NCI-H748 treated with DMSO at 0.1 percent for 48 hours (cell line): Measurements from ENCODE around the gene C1QTNF2.
"Not testable (repeated sequence)": the region's sequence is repeated elsewhere in the genome, so short reads cannot be mapped to it uniquely, and the experiment has no call there.

Experiments used
- DNase-seq: peaks from one replicate; lab custom pipeline; 2025; lab: John Stamatoyannopoulos, UW

The C1QTNF2 gene

GRCh38 chr5:160342413-160342941 lies 27.9 kb downstream of the C1QTNF2 start:
- DNase-seq, result no peak

GRCh38 chr5:160341309-160341870 lies 29.0 kb downstream of the C1QTNF2 start:
- DNase-seq, result no peak

- DNase-seq, result not testable (repeated sequence)
Observed at GRCh38 chr5:160340513-160340912, 29.9 kb downstream of the C1QTNF2 start.

- DNase-seq, result no peak
Observed at GRCh38 chr5:160339406-160340130, 30.9 kb downstream of the C1QTNF2 start.

- DNase-seq, result not testable (repeated sequence)
Observed at GRCh38 chr5:160334716-160335115, 35.7 kb downstream of the C1QTNF2 start.

GRCh38 chr5:160333721-160334120 lies 36.7 kb downstream of the C1QTNF2 start:
- DNase-seq, result no peak

GRCh38 chr5:160330212-160330611 lies 40.2 kb downstream of the C1QTNF2 start:
- no peak for DNase-seq

- no peak for DNase-seq
Observed at GRCh38 chr5:160327818-160328217, 42.6 kb downstream of the C1QTNF2 start.

GRCh38 chr5:160326981-160327380 lies 43.4 kb downstream of the C1QTNF2 start:
- no peak for DNase-seq

- DNase-seq, result no peak
Observed at GRCh38 chr5:160325716-160326115, 44.7 kb downstream of the C1QTNF2 start.

- DNase-seq, result no peak
Observed at GRCh38 chr5:160324886-160325285, 45.5 kb downstream of the C1QTNF2 start.

- DNase-seq, result no peak
Observed at GRCh38 chr5:160318409-160318808, 52.0 kb downstream of the C1QTNF2 start.

GRCh38 chr5:160317434-160317833 lies 53.0 kb downstream of the C1QTNF2 start:
- DNase-seq, result no peak

GRCh38 chr5:160315968-160316367 lies 54.5 kb downstream of the C1QTNF2 start:
- peak; percentile 62 for DNase-seq

- peak; percentile 50 for DNase-seq
Observed at GRCh38 chr5:160312960-160313727, 57.3 kb downstream of the C1QTNF2 start.

- peak; percentile 56 for DNase-seq
Observed at GRCh38 chr5:160312134-160312959, 58.1 kb downstream of the C1QTNF2 start, which contains the start of gene CCNJL. Gene CCNJL, minus strand, starts transcription at chr5:160312564. Its CDS starts 641 bp downstream, at chr5:160311923.

GRCh38 chr5:160311491-160312133 lies 58.8 kb downstream of the C1QTNF2 start:
- DNase-seq, result no peak

GRCh38 chr5:160310552-160311295 lies 59.7 kb downstream of the C1QTNF2 start:
- DNase-seq, result no peak

GRCh38 chr5:160310140-160310539 lies 60.3 kb downstream of the C1QTNF2 start:
- DNase-seq, result no peak

- no peak for DNase-seq
Observed at GRCh38 chr5:160306696-160307095, 63.7 kb downstream of the C1QTNF2 start.
